HepG2 (cell line): ENCODE results near the gene PIKFYVE. TPM values are rescaled to one million over a fixed set of nuclear protein-coding genes. Genes with fewer than 3 reads are reported as not detected.

Experiments
- ATAC-seq: fragments of 200-7000 bp; cut with Tn5 transposase; 3 replicates; pipeline ENCODE4 v1.9.1; 2020; ENCODE audit warnings: mild to moderate bottlenecking, moderate library complexity
- BruUV-seq: library from RNA; stranded (reverse); fragments of 400-500 nt; replicated peaks from 2 replicates; lab custom pipeline; 2021; lab: Mats Ljungman, UMichigan
- CTCF ChIA-PET: fragments of 300-600 bp; formaldehyde crosslinking; extraction: SDS; loops from one replicate; lab custom pipeline; 2021; ENCODE audit warnings: low total read pairs, inconsistent platforms, low intra/inter-chr PET ratio; lab: Yijun Ruan, JAX
- POLR2A ChIA-PET: fragments of 350-600 bp; sonication (Branson Sonifier 250); formaldehyde crosslinking; loops from one replicate; lab custom pipeline; 2020; ENCODE audit warnings: antibody characterized with exemption, inconsistent platforms; lab: Yijun Ruan, JAX
- DNase-seq: peaks from one replicate; pipeline ENCODE4 v3.0.0-alpha.2; 2015; ENCODE audit warnings: low spot score
- FAIRE-seq: peaks from 3 replicates; lab custom pipeline; 2011; peaks lifted over from hg19 to GRCh38; lab: Jason Lieb, UNC
- H2AFZ ChIP-seq: one replicate; pipeline ENCODE4 v1.6.1; 2011; ENCODE audit warnings: low read length, inconsistent platforms
- H3K27ac ChIP-seq: fragments of 300-600 bp; 3 replicates; pipeline ENCODE4 v1.8.0; 2011; ENCODE audit warnings: mixed run types, mild to moderate bottlenecking, mixed read lengths, low read length, inconsistent platforms; ENCODE audit not compliant: insufficient read depth; ENCODE audit errors: extremely low read length
- H3K27me3 ChIP-seq, 2 experiments: fragments of 200-600 bp in 1 of 2; 2 replicates in 1 of 2; 3 replicates in 1 of 2; pipeline versions ENCODE4 v1.6.0 to v1.8.0; 2011; ENCODE audit warnings: low read length in 2 of 2, mild to moderate bottlenecking in 2 of 2, moderate library complexity in 2 of 2, inconsistent platforms in 1 of 2; ENCODE audit not compliant: insufficient read depth in 2 of 2, control insufficient read depth in 1 of 2
- H3K36me3 ChIP-seq, 2 experiments: fragments of 200-600 bp in 1 of 2; replicated peaks in 1 of 2; 2 replicates in 1 of 2; 3 replicates in 1 of 2; pipeline versions ENCODE4 v1.5.1 to v1.8.0; 2011; ENCODE audit warnings: low read length in 2 of 2, inconsistent platforms in 1 of 2; ENCODE audit not compliant: insufficient read depth in 2 of 2, control insufficient read depth in 1 of 2
- H3K4me1 ChIP-seq: 2 replicates; pipeline ENCODE4 v1.5.1; 2012; ENCODE audit warnings: low read length, inconsistent platforms; ENCODE audit not compliant: insufficient read depth
- H3K4me2 ChIP-seq: 2 replicates; pipeline ENCODE4 v1.6.0; 2011; ENCODE audit warnings: low read depth, low read length, inconsistent platforms
- H3K4me3 ChIP-seq, 3 experiments: fragments of 200-600 bp in 1 of 3; sonication (generic), shearing (Covaris generic) in 1 of 3; replicated peaks in 1 of 3; 2 replicates each; pipeline ENCODE4 v1.5.1; 2011 to 2016; ENCODE audit warnings: low read length in 3 of 3, inconsistent platforms in 2 of 3, low read depth in 2 of 3, mild to moderate bottlenecking in 2 of 3, control low read depth in 1 of 3, mixed read lengths in 1 of 3; ENCODE audit not compliant: insufficient read depth in 1 of 3
- H3K79me2 ChIP-seq: one replicate; pipeline ENCODE4 v1.6.1; 2011; ENCODE audit warnings: low read length, inconsistent platforms; ENCODE audit not compliant: insufficient read depth
- H3K9ac ChIP-seq: 2 replicates; pipeline ENCODE4 v1.6.0; 2011; ENCODE audit warnings: mild to moderate bottlenecking, low read depth, low read length, inconsistent platforms; ENCODE audit not compliant: insufficient read depth
- H3K9me3 ChIP-seq: 2 replicates; pipeline ENCODE4 v1.5.1; 2012; ENCODE audit warnings: mild to moderate bottlenecking, low read length
- H4K20me1 ChIP-seq: 2 replicates; pipeline ENCODE4 v1.6.0; 2011; ENCODE audit warnings: inconsistent platforms, mild to moderate bottlenecking, low read length, moderate library complexity; ENCODE audit not compliant: insufficient read depth
- ERF ChIP-seq: IDR thresholded peaks from 2 replicates; pipeline ENCODE4 v1.6.1; 2018; ENCODE audit warnings: missing biosample characterization, missing genetic modification reagents
- HDAC2 ChIP-seq: sonication (generic); formaldehyde crosslinking; IDR thresholded peaks from 2 replicates; pipeline ENCODE4 v1.4.0; 2020; ENCODE audit warnings: missing genetic modification reagents
- HMG20B ChIP-seq: conservative IDR thresholded peaks from 2 replicates; pipeline ENCODE4 v1.6.1; 2016; ENCODE audit warnings: missing genetic modification reagents, missing compliant biosample characterization
- IKZF5 ChIP-seq: IDR thresholded peaks from 2 replicates; pipeline ENCODE4 v1.6.1; 2018; ENCODE audit warnings: missing genetic modification reagents, mild to moderate bottlenecking, missing compliant biosample characterization
- JARID2 ChIP-seq: sonication (generic); formaldehyde crosslinking; IDR thresholded peaks from 2 replicates; pipeline ENCODE4 v1.8.1; 2023; ENCODE audit warnings: missing genetic modification reagents, inconsistent platforms; ENCODE audit not compliant: insufficient replicate concordance
- KLF9 ChIP-seq: IDR thresholded peaks from 2 replicates; pipeline ENCODE4 v1.6.1; 2016; ENCODE audit warnings: low read depth
- MXD4 ChIP-seq: IDR thresholded peaks from 2 replicates; pipeline ENCODE4 v1.6.1; 2016; ENCODE audit warnings: mild to moderate bottlenecking, missing biosample characterization, missing genetic modification reagents
- NFYB ChIP-seq: sonication (generic); formaldehyde crosslinking; IDR thresholded peaks from 2 replicates; pipeline ENCODE4 v1.4.0; 2020; ENCODE audit warnings: missing genetic modification reagents
- PAWR ChIP-seq: sonication (generic); formaldehyde crosslinking; IDR thresholded peaks from 2 replicates; pipeline ENCODE4 v1.4.0; 2020; ENCODE audit warnings: missing genetic modification reagents, mild to moderate bottlenecking, borderline replicate concordance
- PHF5A ChIP-seq: IDR thresholded peaks from one replicate; pipeline ENCODE4 v1.6.1; 2018; ENCODE audit warnings: low read depth, missing genetic modification reagents; ENCODE audit not compliant: unreplicated experiment
- RFX3 ChIP-seq: IDR thresholded peaks from 2 replicates; pipeline ENCODE4 v1.6.1; 2016; ENCODE audit warnings: missing biosample characterization, missing genetic modification reagents
- STAG1 ChIP-seq: sonication (generic); formaldehyde crosslinking; IDR thresholded peaks from 2 replicates; pipeline ENCODE4 v1.4.0; 2020; ENCODE audit warnings: missing genetic modification reagents
- TFAP4 ChIP-seq: sonication (generic); IDR thresholded peaks from 2 replicates; pipeline ENCODE4 v1.6.1; 2016; ENCODE audit warnings: low read depth, borderline replicate concordance
- TOPORS ChIP-seq: sonication (generic); formaldehyde crosslinking; IDR thresholded peaks from 2 replicates; pipeline ENCODE4 v1.8.0; 2023; ENCODE audit warnings: mild to moderate bottlenecking, missing genetic modification reagents
- TRAFD1 ChIP-seq: sonication (generic); formaldehyde crosslinking; IDR thresholded peaks from 2 replicates; pipeline ENCODE4 v1.5.1; 2020; ENCODE audit warnings: missing genetic modification reagents, mild to moderate bottlenecking, borderline replicate concordance
- ZNF891 ChIP-seq: sonication (generic); formaldehyde crosslinking; IDR thresholded peaks from 2 replicates; pipeline ENCODE4 v1.5.0; 2020; ENCODE audit warnings: mild to moderate bottlenecking, missing genetic modification reagents
- WGBS: methylation state at CpG from one replicate; pipeline ENCODE4 v1.1.6; 2017; ENCODE audit warnings: low lambda C conversion rate; 5-methylcytosine and 5-hydroxymethylcytosine counted together
- in situ Hi-C: cut with HindIII; loops from 2 replicates; pipeline ENCODE4 v1.10.0; 2017; ENCODE audit warnings: low pct_unique_long_range_greater_than_20kb; ENCODE audit not compliant: extremely low pct_ligation_motif_present
- intact Hi-C: fragments of 100-400 bp; cut with micrococcal nuclease; formaldehyde crosslinking; loops from one replicate; pipeline ENCODE4 v1.10.0; 2022; ENCODE audit not compliant: unreplicated experiment
- polyA plus RNA-seq, 8 experiments: library from polyadenylated mRNA; depleted of rRNA in 3 of 8; stranded (reverse) in 7 of 8; unstranded in 1 of 8; fragments of >200 nt; fragmentation: Illumina TruSeq in 4 of 8; extraction: Trizol in 4 of 8; gene quantifications; 2 replicates each; pipeline versions ENCODE4 v1.2.1 to v1.2.3, GENCODE V29; 2011 to 2016; ENCODE audit warnings: low read depth in 4 of 8, missing spikeins in 1 of 8, mixed read lengths in 1 of 8; ENCODE audit not compliant: insufficient read depth in 1 of 8
- total RNA-seq, 5 experiments: library from RNA; depleted of rRNA; stranded (reverse); fragments of >200 nt; fragmentation: Illumina TruSeq; extraction: Trizol; gene quantifications; 2 replicates each; pipeline ENCODE4 v1.2.3, GENCODE V29; 2016; ENCODE audit warnings: low read depth in 1 of 5
- TF ChIP-seq, protein P1 (sequence below): sonication (generic); formaldehyde crosslinking; IDR thresholded peaks from 2 replicates; pipeline ENCODE4 v1.4.0; 2020; ENCODE audit warnings: missing genetic modification reagents
- TF ChIP-seq, protein P2 (sequence below): IDR thresholded peaks from 2 replicates; pipeline ENCODE4 v1.6.1; 2016; ENCODE audit warnings: control low read depth

The PIKFYVE gene
- total and polyA plus RNA-seq, 2 of the 13 experiments (the other 11 are each of a cell fraction or from before 2014, with no cell fraction given): 20.2 to 21.7 TPM

GRCh38 chr2:208279236-208279635 is 13.2 kb downstream of the PIKFYVE start:
- FAIRE-seq (no peak), ATAC-seq (no peak), DNase-seq (no peak)
- peaks cover 26 to 94% of the 10 kb centered on the region in 2 experiments for H3K36me3 ChIP-seq
- TF ChIP-seq KLF9 (CRISPR knock-in tag): no peak
- no peak for TF ChIP-seq ZNF891 (CRISPR knock-in tag)
- TF ChIP-seq, protein P1, sequence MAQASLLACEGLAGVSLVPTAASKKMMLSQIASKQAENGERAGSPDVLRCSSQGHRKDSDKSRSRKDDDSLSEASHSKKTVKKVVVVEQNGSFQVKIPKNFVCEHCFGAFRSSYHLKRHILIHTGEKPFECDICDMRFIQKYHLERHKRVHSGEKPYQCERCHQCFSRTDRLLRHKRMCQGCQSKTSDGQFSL (CRISPR knock-in tag): no peak
- TF ChIP-seq JARID2: no peak
- TF ChIP-seq TFAP4: no peak
- no peak for TF ChIP-seq HDAC2 (CRISPR knock-in tag)
- no peak for TF ChIP-seq HMG20B (CRISPR knock-in tag)
- TF ChIP-seq RFX3 (CRISPR knock-in tag): no peak
- TF ChIP-seq MXD4 (CRISPR knock-in tag): no peak
- no peak for TF ChIP-seq PHF5A (CRISPR knock-in tag)
- no peak for TF ChIP-seq TRAFD1 (CRISPR knock-in tag)
- TF ChIP-seq PAWR (CRISPR knock-in tag): no peak
- no peak for TF ChIP-seq IKZF5 (CRISPR knock-in tag)
- TF ChIP-seq ERF (CRISPR knock-in tag): no peak
- TF ChIP-seq, protein P2, sequence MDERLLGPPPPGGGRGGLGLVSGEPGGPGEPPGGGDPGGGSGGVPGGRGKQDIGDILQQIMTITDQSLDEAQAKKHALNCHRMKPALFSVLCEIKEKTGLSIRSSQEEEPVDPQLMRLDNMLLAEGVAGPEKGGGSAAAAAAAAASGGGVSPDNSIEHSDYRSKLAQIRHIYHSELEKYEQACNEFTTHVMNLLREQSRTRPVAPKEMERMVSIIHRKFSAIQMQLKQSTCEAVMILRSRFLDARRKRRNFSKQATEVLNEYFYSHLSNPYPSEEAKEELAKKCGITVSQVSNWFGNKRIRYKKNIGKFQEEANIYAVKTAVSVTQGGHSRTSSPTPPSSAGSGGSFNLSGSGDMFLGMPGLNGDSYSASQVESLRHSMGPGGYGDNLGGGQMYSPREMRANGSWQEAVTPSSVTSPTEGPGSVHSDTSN (CRISPR knock-in tag): no peak
- TF ChIP-seq NFYB (CRISPR knock-in tag): no peak
- TF ChIP-seq TOPORS (CRISPR knock-in tag): no peak
- TF ChIP-seq STAG1 (CRISPR knock-in tag): no peak
- in situ Hi-C loops (no loop called here), intact Hi-C loops (no loop called here)
- H3K27ac ChIP-seq: no peak overlapping the region
- 98% methylated on average over 2 of the region's 2 CpGs for WGBS
- no peak overlapping the region for H3K4me3 ChIP-seq
- peaks cover 3% of the 10 kb centered on the region for H3K79me2 ChIP-seq
- H4K20me1 ChIP-seq: no peaks in the 10 kb centered on the region
- H3K27me3 ChIP-seq: no peaks in the 10 kb centered on the region
- H3K9ac ChIP-seq: no peak overlapping the region
- H2AFZ ChIP-seq: no peak overlapping the region
- H3K9me3 ChIP-seq: no peaks in the 10 kb centered on the region
- ChIA-PET CTCF (no interaction called here), POLR2A (no interaction called here)
- BruUV-seq: no TSS peak
- no peaks in the 10 kb centered on the region for H3K4me1 ChIP-seq
- no peak overlapping the region for H3K4me2 ChIP-seq
